SH-SY5Y (cell line): Measurements from ENCODE around the gene RAB18.

Experiments used
- GATA2 ChIP-seq: IDR thresholded peaks from 2 replicates; pipeline ENCODE4 v1.6.1; 2011; ENCODE audit warnings: mild to moderate bottlenecking, low read depth, low read length
- GATA3 ChIP-seq: IDR thresholded peaks from 2 replicates; pipeline ENCODE4 v1.6.1; 2011; ENCODE audit warnings: low read depth, mild to moderate bottlenecking, low read length, moderate library complexity

DNA sequence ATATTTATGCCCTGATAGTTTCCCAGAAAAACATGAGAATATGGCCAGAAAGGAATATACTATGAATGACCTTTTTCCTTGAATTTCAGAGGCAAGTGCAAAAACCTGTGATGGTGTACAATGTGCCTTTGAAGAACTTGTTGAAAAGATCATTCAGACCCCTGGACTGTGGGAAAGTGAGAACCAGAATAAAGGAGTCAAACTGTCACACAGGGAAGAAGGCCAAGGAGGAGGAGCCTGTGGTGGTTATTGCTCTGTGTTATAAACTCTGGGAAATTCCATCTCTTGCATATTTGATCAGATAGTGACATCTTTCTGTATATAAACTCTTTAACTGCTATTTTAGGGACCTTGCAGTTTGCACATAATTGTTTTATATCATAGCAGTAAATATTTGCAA lies 33.7 kb downstream of the RAB18 start:
- TF ChIP-seq GATA2 (no peak), GATA3 (no peak)
